DND-41 (cell line): Measurements from ENCODE around the gene PSMG3.

ENCODE experiments used
- CTCF ChIP-seq: IDR thresholded peaks from 2 replicates; pipeline ENCODE4 v1.5.1; 2012; ENCODE audit warnings: borderline replicate concordance, low read length, moderate library complexity, mild to moderate bottlenecking; ENCODE audit not compliant: poor library complexity, severe bottlenecking; ENCODE audit errors: extremely low read depth
- EZH2 ChIP-seq: IDR thresholded peaks from 3 replicates; pipeline ENCODE4 v1.6.1; 2012; ENCODE audit warnings: borderline replicate concordance, low read depth, mild to moderate bottlenecking, moderate library complexity, low read length, inconsistent platforms; ENCODE audit not compliant: severe bottlenecking

- TF ChIP-seq CTCF (no peak), EZH2 (no peak)
These were observed 15.3 kb downstream of the PSMG3 start for GRCh38 chr7:1554333-1555045.
